SK-N-SH (cell line): ENCODE measurements around the gene GMPR. TPM values are rescaled to one million over a fixed set of nuclear protein-coding genes. Genes with fewer than 3 reads are reported as not detected.

Source experiments
- CTCF ChIA-PET: fragments of 300-600, 350-600 bp; formaldehyde crosslinking; extraction: SDS; loops from one replicate; lab custom pipeline; 2021; lab: Yijun Ruan, JAX
- POLR2A ChIA-PET: fragments of 350-600 bp; sonication (Branson Sonifier 250); formaldehyde crosslinking; extraction: SDS; loops from one replicate; lab custom pipeline; 2020; ENCODE audit warnings: antibody characterized with exemption, inconsistent platforms; lab: Yijun Ruan, JAX
- DNase-seq: peaks from one replicate; pipeline ENCODE4 v3.0.0; 2012
- H2AFZ ChIP-seq: fragments of 200-600 bp; sonication (generic); 2 replicates; pipeline ENCODE4 v1.8.1; 2016; ENCODE audit warnings: antibody characterized with exemption, mild to moderate bottlenecking, low read depth
- H3F3A ChIP-seq: fragments of 200-600 bp; sonication (generic); replicated peaks from 2 replicates; pipeline ENCODE3; 2016; ENCODE audit warnings: antibody characterized with exemption, mild to moderate bottlenecking; ENCODE audit not compliant: insufficient read depth
- H3K27ac ChIP-seq, 2 experiments: fragments of 200-500 bp in 1 of 2; fragments of 200-600 bp in 1 of 2; sonication (Bioruptor generic) in 1 of 2; sonication (generic), shearing (Covaris generic) in 1 of 2; 2 replicates each; pipeline versions ENCODE4 v1.5.1 to v1.6.1; 2014 to 2016; ENCODE audit warnings: low read depth in 2 of 2, inconsistent platforms in 1 of 2, low read length in 1 of 2, mild to moderate bottlenecking in 1 of 2, mixed read lengths in 1 of 2
- H3K27me3 ChIP-seq: fragments of 200-600 bp; sonication (generic), shearing (Covaris generic); 2 replicates; pipeline ENCODE4 v1.6.1; 2016; ENCODE audit warnings: mixed run types; ENCODE audit not compliant: insufficient read depth
- H3K36me3 ChIP-seq, 2 experiments: fragments of 200-500 bp in 1 of 2; fragments of 200-600 bp in 1 of 2; sonication (Bioruptor generic) in 1 of 2; sonication (generic) in 1 of 2; replicated peaks in 1 of 2; 2 replicates each; pipeline versions ENCODE3 to v1.5.1; 2014 to 2016; ENCODE audit warnings: low read length in 1 of 2, mild to moderate bottlenecking in 1 of 2; ENCODE audit not compliant: insufficient read depth in 2 of 2, control insufficient read depth in 1 of 2
- H3K4me1 ChIP-seq, 2 experiments: fragments of 200-500 bp in 1 of 2; fragments of 200-600 bp in 1 of 2; sonication (Bioruptor generic) in 1 of 2; sonication (generic), shearing (Covaris generic) in 1 of 2; 2 replicates each; pipeline versions ENCODE4 v1.5.1 to v1.6.1; 2014 to 2016; ENCODE audit warnings: low read depth in 1 of 2, low read length in 1 of 2, mixed run types in 1 of 2; ENCODE audit not compliant: insufficient read depth in 2 of 2, control insufficient read depth in 1 of 2
- H3K4me2 ChIP-seq: fragments of 200-600 bp; sonication (generic), shearing (Covaris generic); 2 replicates; pipeline ENCODE4 v1.6.1; 2017; ENCODE audit warnings: mixed run types
- H3K4me3 ChIP-seq, 2 experiments: fragments of 200-500 bp in 1 of 2; fragments of 200-600 bp in 1 of 2; sonication (Bioruptor generic) in 1 of 2; sonication (generic), shearing (Covaris generic) in 1 of 2; 2 replicates each; pipeline versions ENCODE4 v1.5.1 to v1.8.1; 2014 to 2016; ENCODE audit warnings: low read depth in 2 of 2, inconsistent platforms in 1 of 2, low read length in 1 of 2, mild to moderate bottlenecking in 1 of 2, mixed read lengths in 1 of 2, moderate library complexity in 1 of 2
- H3K79me2 ChIP-seq: fragments of 200-600 bp; sonication (generic); 2 replicates; pipeline ENCODE4 v1.8.1; 2017; ENCODE audit warnings: mild to moderate bottlenecking; ENCODE audit not compliant: insufficient read depth
- H3K9ac ChIP-seq: fragments of 200-600 bp; sonication (generic); 2 replicates; pipeline ENCODE4 v1.6.1; 2017; ENCODE audit warnings: mixed run types
- H3K9me2 ChIP-seq: fragments of 200-600 bp; sonication (generic); 2 replicates; pipeline ENCODE4 v1.6.1; 2017; ENCODE audit warnings: mixed run types
- H3K9me3 ChIP-seq: fragments of 200-600 bp; sonication (generic); 2 replicates; pipeline ENCODE4 v1.6.1; 2017; ENCODE audit warnings: mixed run types, mild to moderate bottlenecking, moderate library complexity
- H4K20me1 ChIP-seq: fragments of 200-600 bp; sonication (generic); 2 replicates; pipeline ENCODE4 v1.6.1; 2017; ENCODE audit warnings: mild to moderate bottlenecking, mixed run types; ENCODE audit not compliant: insufficient read depth
- EP300 ChIP-seq, 2 experiments: IDR thresholded peaks; 2 replicates each; pipeline versions ENCODE4 v1.4.0 to v1.6.1; 2012; ENCODE audit warnings: borderline replicate concordance in 1 of 2, low read depth in 1 of 2, low read length in 1 of 2
- FOSL2 ChIP-seq: IDR thresholded peaks from 2 replicates; pipeline ENCODE4 v1.4.0; 2012; ENCODE audit warnings: low read depth, mild to moderate bottlenecking, moderate library complexity, borderline replicate concordance
- FOXM1 ChIP-seq: IDR thresholded peaks from 2 replicates; pipeline ENCODE4 v1.4.0; 2012; ENCODE audit warnings: low read depth, mild to moderate bottlenecking
- GABPA ChIP-seq: IDR thresholded peaks from 2 replicates; pipeline ENCODE4 v1.4.0; 2012; ENCODE audit warnings: low read depth, mild to moderate bottlenecking
- IRF3 ChIP-seq: fragments of 150-350 bp; IDR thresholded peaks from 2 replicates; pipeline ENCODE4 v1.6.1; 2016; ENCODE audit warnings: mild to moderate bottlenecking, low read depth, low read length
- JUND ChIP-seq: IDR thresholded peaks from 2 replicates; pipeline ENCODE4 v1.4.0; 2012
- MEF2A ChIP-seq: IDR thresholded peaks from 2 replicates; pipeline ENCODE4 v1.4.0; 2012; ENCODE audit warnings: low read depth, borderline replicate concordance
- RAD21 ChIP-seq: IDR thresholded peaks from 2 replicates; pipeline ENCODE4 v1.6.1; 2012; ENCODE audit warnings: mild to moderate bottlenecking, low read length
- RFX5 ChIP-seq: IDR thresholded peaks from 2 replicates; pipeline ENCODE4 v1.6.1; 2012; ENCODE audit warnings: mild to moderate bottlenecking, improper control_type of control experiment, low read length
- TAF1 ChIP-seq: IDR thresholded peaks from 2 replicates; pipeline ENCODE4 v1.6.1; 2012; ENCODE audit warnings: low read depth, mild to moderate bottlenecking, low read length, moderate library complexity, borderline replicate concordance
- YY1 ChIP-seq: IDR thresholded peaks from 2 replicates; pipeline ENCODE4 v1.4.0; 2012; ENCODE audit warnings: low read depth, mild to moderate bottlenecking
- ZBTB33 ChIP-seq: IDR thresholded peaks from 2 replicates; pipeline ENCODE4 v1.4.0; 2012; ENCODE audit warnings: low read depth, borderline replicate concordance
- WGBS: methylation state at CpG from one replicate; pipeline ENCODE4 v1.1.6; 2017; ENCODE audit warnings: low lambda C conversion rate; 5-methylcytosine and 5-hydroxymethylcytosine counted together
- polyA plus RNA-seq, 3 experiments: library from polyadenylated mRNA; depleted of rRNA; stranded (reverse); fragments of >200 nt; gene quantifications; 2 replicates each; pipeline ENCODE4 v1.2.3, GENCODE V29; 2012
- TF ChIP-seq, protein P1 (sequence below): IDR thresholded peaks from 2 replicates; pipeline ENCODE4 v1.6.1; 2012; ENCODE audit warnings: mild to moderate bottlenecking, low read depth, low read length, moderate library complexity

Gene GMPR
- polyA plus RNA-seq, 1 of the 3 experiments (the other 2 are of a cell fraction) = 21.0 TPM

GRCh38 chr6:16305246-16305725 lies 66.9 kb downstream of the GMPR start (continued):
- no peak for TF ChIP-seq ZBTB33

DNA sequence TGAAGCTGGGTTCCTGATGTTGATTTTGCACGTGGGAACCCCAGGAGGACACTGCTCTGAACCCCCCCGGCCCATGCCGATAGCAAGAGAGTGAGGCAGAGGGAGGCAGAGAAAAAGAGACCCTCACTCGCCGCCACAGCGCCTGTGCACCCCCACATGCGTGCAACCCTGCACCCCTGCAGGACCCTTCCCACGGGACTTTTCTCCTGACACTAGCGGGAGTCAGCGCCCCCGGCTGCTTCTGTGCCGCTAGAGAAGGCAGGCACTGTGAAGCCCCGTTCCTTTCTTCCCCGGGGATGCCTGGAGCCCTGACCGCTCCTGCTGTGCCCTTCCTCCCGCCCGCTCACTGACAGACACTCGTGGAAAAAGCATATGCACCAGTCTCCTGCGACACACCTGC lies 67.4 kb downstream of the GMPR start:
- CTCF ChIA-PET = no interaction called here

GRCh38 chr6:16306334-16306733 lies 67.9 kb downstream of the GMPR start:
- no peaks in the 10 kb centered on the region for H3K27me3 ChIP-seq
- WGBS = 97% methylated on average over 14 of the region's 20 CpGs
- CTCF ChIA-PET = interaction anchor here (1.0 kb wide), 1 partner anchor 10 kb away, joined by 5 read pairs; no protein-coding TSS in a partner anchor
- no peak overlapping the region for H3K27ac ChIP-seq
- no peak overlapping the region for H3K9ac ChIP-seq
- 0 out of 2 replicates have a peak, but pooled peaks cover 3% of the 10 kb centered on the region for H3K79me2 ChIP-seq
- no peaks in the 10 kb centered on the region for H3K9me2 ChIP-seq
- no peak overlapping the region for H3K4me3 ChIP-seq
- H3K9me3 ChIP-seq = no peaks in the 10 kb centered on the region
- H3K4me2 ChIP-seq = no peak overlapping the region
- no peaks in the 10 kb centered on the region for H4K20me1 ChIP-seq
- POLR2A ChIA-PET = no interaction called here
- H2AFZ ChIP-seq = no peak overlapping the region
- no peaks in the 10 kb centered on the region for H3K4me1 ChIP-seq
- H3F3A ChIP-seq = no peaks in the 10 kb centered on the region
- no peak for DNase-seq
- TF ChIP-seq IRF3 = no peak
- no peak for TF ChIP-seq FOXM1
- TF ChIP-seq, protein P1, sequence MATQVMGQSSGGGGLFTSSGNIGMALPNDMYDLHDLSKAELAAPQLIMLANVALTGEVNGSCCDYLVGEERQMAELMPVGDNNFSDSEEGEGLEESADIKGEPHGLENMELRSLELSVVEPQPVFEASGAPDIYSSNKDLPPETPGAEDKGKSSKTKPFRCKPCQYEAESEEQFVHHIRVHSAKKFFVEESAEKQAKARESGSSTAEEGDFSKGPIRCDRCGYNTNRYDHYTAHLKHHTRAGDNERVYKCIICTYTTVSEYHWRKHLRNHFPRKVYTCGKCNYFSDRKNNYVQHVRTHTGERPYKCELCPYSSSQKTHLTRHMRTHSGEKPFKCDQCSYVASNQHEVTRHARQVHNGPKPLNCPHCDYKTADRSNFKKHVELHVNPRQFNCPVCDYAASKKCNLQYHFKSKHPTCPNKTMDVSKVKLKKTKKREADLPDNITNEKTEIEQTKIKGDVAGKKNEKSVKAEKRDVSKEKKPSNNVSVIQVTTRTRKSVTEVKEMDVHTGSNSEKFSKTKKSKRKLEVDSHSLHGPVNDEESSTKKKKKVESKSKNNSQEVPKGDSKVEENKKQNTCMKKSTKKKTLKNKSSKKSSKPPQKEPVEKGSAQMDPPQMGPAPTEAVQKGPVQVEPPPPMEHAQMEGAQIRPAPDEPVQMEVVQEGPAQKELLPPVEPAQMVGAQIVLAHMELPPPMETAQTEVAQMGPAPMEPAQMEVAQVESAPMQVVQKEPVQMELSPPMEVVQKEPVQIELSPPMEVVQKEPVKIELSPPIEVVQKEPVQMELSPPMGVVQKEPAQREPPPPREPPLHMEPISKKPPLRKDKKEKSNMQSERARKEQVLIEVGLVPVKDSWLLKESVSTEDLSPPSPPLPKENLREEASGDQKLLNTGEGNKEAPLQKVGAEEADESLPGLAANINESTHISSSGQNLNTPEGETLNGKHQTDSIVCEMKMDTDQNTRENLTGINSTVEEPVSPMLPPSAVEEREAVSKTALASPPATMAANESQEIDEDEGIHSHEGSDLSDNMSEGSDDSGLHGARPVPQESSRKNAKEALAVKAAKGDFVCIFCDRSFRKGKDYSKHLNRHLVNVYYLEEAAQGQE = no peak
- TF ChIP-seq TAF1 = no peak
- no peak for TF ChIP-seq GABPA
- no peak for TF ChIP-seq EP300 (IDR thresholded peaks at IDR 0.05; ENCODE audit: borderline replicate concordance in 1 of 2, low read depth in 1 of 2, low read length in 1 of 2)
- TF ChIP-seq RFX5 = no peak
- no peak for TF ChIP-seq FOSL2
- no peak for TF ChIP-seq RAD21
- no peak for TF ChIP-seq MEF2A
- TF ChIP-seq JUND = no peak
- peaks cover 5 to 16% of the 10 kb centered on the region in 2 experiments for H3K36me3 ChIP-seq

More for the DNA sequence above, 67.4 kb downstream of the GMPR start:
- H3K4me2 ChIP-seq = no peak overlapping the region
- no peak overlapping the region for H3K27ac ChIP-seq
- H3K36me3 ChIP-seq = peaks cover 9 to 21% of the 10 kb centered on the region in 2 experiments
- no peaks in the 10 kb centered on the region for H3F3A ChIP-seq
- H3K9me3 ChIP-seq = no peaks in the 10 kb centered on the region
- no peaks in the 10 kb centered on the region for H3K27me3 ChIP-seq
- TF ChIP-seq YY1 = no peak
- POLR2A ChIA-PET = no interaction called here
- H3K4me1 ChIP-seq = no peaks in the 10 kb centered on the region
- H3K4me3 ChIP-seq = no peak overlapping the region
- WGBS = 95% methylated on average over 18 of the region's 19 CpGs
- no peak for DNase-seq
- no peaks in the 10 kb centered on the region for H3K9me2 ChIP-seq
- no peak overlapping the region for H2AFZ ChIP-seq
- no peaks in the 10 kb centered on the region for H4K20me1 ChIP-seq
- no peak overlapping the region for H3K9ac ChIP-seq
- 0 out of 2 replicates have a peak, but pooled peaks cover 3% of the 10 kb centered on the region for H3K79me2 ChIP-seq
